GM12864 (cell line): Measurements from ENCODE around the gene CDON.

Experiments used
- DNase-seq: peaks from one replicate; pipeline ENCODE4 v3.0.0-alpha.2; 2011; ENCODE audit warnings: low read depth
- H3K4me3 ChIP-seq: 2 replicates; pipeline ENCODE4 v1.5.1; 2011; ENCODE audit warnings: mild to moderate bottlenecking, low read depth, low read length, control low read depth
- TF ChIP-seq, protein P1 (sequence below): IDR thresholded peaks from 2 replicates; pipeline ENCODE4 v1.5.1; 2011; ENCODE audit warnings: low read depth, mild to moderate bottlenecking, moderate library complexity, low read length, control low read depth, inconsistent platforms; ENCODE audit errors: missing control alignments

The CDON gene

DNA sequence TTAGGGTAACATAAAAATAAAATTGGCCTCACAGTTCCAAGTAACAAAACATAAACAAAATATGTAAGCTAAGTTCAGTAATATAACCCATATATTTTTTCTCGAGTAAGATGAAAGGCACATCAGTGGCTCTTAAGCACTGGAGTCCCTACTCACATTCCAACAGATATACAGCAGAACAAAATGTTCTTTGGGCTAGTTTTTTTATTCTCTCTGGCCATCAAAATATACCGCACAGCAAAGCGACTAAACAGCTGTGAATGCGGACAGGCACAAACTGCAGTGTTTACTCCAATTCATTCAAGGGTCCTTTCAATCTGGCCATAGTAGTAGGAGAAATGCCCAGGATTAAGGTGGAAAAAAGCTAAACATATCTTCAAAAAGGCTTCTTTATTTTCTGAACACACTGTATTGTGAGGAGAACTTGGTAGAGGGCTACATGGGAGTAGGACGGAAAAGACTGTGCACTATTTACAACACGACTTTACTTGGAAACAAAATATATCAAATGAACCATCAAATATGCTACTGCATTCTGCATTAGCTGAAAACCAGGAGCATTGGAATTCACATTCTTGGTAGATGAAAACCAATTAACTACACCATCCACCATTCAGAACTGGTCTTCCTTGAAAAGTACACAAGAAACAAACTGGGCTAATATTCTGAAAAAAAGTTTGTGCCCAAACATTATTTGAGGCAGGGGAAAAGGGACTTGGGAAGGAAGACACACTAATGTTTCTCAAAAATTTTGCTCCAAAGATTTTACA, 4.4 kb downstream of the CDON start:
- TF ChIP-seq, protein P1, sequence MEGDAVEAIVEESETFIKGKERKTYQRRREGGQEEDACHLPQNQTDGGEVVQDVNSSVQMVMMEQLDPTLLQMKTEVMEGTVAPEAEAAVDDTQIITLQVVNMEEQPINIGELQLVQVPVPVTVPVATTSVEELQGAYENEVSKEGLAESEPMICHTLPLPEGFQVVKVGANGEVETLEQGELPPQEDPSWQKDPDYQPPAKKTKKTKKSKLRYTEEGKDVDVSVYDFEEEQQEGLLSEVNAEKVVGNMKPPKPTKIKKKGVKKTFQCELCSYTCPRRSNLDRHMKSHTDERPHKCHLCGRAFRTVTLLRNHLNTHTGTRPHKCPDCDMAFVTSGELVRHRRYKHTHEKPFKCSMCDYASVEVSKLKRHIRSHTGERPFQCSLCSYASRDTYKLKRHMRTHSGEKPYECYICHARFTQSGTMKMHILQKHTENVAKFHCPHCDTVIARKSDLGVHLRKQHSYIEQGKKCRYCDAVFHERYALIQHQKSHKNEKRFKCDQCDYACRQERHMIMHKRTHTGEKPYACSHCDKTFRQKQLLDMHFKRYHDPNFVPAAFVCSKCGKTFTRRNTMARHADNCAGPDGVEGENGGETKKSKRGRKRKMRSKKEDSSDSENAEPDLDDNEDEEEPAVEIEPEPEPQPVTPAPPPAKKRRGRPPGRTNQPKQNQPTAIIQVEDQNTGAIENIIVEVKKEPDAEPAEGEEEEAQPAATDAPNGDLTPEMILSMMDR = no peak
- no peak overlapping the region for H3K4me3 ChIP-seq
- DNase-seq = no peak

DNA sequence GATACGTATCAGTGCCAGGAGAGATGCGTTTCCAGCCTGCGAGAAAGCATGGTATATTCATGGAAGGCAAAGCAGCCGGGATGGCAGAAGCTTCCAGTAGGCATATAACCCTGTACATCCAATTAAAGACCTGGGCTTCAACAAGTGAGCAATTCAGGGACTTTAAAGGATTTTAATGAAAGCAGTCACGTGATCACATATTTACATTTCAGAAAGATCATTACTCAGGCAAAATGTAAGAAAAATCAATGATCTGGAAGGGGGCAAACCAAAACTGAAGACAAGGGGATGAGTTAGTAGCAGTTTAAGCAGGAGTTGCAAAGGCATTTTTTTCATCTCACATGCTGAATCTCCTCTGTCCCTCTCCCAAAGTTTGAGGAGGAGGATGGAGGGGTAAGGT, 7.8 kb downstream of the CDON start:
- TF ChIP-seq, protein P1 = no peak
- DNase-seq = no peak
- H3K4me3 ChIP-seq = no peak overlapping the region

DNA sequence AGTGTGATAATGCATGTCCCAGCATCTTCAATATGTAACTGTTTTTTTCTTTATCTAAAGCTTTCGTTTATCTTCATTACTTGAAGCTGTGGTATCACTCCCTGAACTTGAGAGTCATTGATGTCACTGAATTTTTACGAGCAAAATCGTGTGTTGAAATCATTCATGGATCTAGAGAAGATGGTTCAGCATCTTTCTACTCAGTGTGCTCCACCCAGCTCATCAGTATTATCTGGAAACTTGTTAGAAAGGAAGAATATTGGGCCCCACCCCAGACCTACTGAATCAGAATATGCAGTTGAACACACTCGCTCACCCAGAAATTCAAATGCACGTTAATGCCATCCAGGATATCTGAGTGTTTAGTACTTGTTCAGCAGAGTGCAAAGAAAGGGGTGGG, 8.3 kb downstream of the CDON start:
- H3K4me3 ChIP-seq = no peak overlapping the region
- no peak for DNase-seq
- TF ChIP-seq, protein P1 = no peak

DNA sequence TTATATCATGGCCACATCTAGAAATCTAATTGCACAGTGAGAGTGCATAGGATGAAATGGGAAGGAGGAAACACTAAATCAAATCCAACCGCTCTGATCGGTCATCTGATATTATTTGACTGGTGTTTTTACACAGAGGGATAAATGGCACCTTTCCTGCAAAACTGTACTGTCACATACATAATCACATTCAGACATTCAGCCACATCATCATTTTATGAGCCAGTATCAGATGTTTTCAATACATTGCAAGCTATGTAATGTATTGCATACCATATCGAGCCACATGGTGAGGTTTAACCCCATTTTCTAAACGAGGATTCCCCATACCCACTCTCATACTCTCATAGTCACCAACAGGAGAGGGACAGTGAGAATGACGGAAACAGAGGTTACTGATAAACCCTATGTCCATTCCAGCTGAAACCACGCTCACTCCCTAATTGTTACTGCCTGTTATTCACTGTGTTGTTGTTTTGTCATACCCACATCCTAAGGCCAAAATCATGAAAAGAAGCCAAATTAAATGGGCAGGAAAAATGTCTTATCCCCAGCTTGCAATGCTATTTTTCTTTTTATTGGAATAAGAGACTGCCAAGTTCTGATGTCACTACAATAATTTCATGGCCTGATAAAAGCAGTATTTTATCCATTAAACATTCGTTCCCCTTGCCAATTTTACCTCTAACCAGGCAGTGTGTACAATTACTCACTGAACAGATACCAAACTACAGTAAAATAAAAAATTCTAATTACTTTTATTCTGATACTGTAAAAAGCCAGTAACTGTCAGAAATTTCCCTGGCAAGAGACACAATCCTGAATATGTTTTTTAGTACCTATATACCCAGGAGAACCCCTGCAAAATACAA, 9.0 kb downstream of the CDON start:
- DNase-seq = no peak
- TF ChIP-seq, protein P1 = no peak
- H3K4me3 ChIP-seq = no peak overlapping the region

DNA sequence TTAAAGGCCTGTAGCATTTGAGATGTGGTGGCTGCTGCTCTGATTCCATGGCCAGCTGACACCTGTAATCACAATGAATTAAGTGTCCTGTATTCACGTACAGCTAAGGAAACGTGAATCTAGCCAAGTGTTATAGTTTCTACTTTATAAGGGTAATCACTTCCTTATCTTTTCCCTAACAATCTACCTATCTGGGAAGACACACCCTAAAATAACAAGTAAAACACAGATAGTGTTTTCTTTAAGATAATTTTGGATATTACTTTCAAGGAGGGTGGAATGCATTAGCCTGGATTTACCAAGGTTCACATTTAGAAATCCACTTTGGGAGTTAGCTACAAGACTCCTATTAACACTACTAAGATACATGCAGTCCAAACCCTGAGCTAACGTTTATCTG, 11.5 kb downstream of the CDON start:
- TF ChIP-seq, protein P1 = no peak
- DNase-seq = no peak
- H3K4me3 ChIP-seq = no peak overlapping the region

DNA sequence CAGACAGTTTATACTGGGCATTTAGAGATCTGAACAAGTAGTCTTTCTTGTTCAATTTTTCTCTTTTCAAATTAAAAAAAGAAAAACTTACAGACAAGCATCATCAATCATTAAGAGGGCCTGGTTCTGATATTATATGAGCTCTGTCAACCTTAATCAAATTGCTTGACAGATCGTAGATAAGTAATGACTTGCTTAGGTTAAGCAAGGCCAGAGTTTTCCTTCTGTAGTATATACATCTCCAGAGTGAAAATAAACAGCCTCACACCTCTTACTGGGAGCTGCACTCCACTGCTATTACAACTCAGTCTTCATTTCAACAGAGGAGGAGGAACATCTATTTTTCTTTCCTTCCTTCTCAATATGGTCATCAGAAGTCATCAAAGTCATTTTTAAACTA, 13.5 kb downstream of the CDON start:
- TF ChIP-seq, protein P1 = no peak
- no peak for DNase-seq
- no peak overlapping the region for H3K4me3 ChIP-seq
